Embryonic facial prominence (tissue), 1 donor: ENCODE results near the gene EPHA4.
"Not testable (repeated sequence)": the region's sequence is repeated elsewhere in the genome, so short reads cannot be mapped to it uniquely, and the experiment has no call there.

Source experiments
- DNase-seq: peaks from one replicate; pipeline ENCODE4 v3.0.0-alpha.2; 2016; ENCODE audit errors: extremely low spot score

Gene EPHA4

DNA sequence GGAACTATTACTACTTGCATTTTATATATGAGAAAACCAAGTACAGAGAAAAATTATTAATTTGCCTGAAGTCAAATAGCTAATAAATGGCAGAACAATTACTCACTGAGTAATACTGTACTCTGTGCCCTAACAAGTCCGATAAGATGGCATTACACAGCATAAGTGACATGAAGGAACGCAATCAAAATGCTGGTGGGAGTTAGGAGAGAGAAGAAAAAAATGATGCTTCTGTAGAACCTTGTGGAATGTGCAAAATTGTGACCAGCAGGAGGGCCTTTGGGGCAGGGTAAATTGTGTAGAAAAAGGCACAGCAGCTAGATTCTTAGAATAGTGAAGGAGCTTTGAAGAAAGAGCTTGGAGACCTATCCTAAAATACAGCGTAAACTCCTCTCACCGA lies 32.9 kb downstream of the EPHA4 start:
- no peak for DNase-seq

DNA sequence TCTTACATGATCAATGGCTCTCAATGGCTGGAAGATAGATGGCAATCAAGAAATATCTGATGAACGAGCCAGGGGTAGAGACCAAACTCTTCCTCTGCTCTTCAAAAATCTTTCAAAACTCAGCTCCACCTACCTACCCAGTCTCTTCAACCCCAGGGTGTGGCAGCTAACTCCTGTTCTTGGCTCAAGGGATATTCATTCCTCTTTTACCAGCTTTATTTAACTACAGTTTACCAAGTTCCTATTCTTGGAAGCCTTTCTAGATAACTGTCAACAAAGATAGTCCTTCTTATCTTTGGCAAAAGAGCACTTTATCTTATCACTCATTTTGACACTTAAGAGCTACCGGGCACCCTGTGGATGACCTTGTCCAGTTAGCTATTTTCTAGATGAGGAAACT lies 36.3 kb downstream of the EPHA4 start:
- no peak for DNase-seq

DNA sequence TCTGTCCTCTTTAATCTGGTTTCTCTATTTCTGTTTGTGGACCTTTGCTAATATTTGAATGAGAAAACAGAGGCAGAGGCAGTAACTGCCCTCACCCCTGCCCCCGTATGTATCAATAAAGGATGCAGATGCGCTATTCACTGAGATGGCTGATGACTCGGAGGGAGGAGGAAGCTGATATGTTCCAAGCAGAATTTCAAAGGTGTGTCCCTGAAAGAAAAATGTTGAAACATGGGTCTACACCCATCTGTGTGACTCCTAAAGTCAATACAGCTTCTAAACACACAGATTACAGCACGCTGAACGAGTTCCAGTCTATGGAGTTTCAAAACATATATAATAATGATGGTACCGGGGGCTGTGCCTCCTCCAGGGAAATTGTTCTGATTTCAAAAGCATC lies 38.8 kb downstream of the EPHA4 start:
- no peak for DNase-seq

DNA sequence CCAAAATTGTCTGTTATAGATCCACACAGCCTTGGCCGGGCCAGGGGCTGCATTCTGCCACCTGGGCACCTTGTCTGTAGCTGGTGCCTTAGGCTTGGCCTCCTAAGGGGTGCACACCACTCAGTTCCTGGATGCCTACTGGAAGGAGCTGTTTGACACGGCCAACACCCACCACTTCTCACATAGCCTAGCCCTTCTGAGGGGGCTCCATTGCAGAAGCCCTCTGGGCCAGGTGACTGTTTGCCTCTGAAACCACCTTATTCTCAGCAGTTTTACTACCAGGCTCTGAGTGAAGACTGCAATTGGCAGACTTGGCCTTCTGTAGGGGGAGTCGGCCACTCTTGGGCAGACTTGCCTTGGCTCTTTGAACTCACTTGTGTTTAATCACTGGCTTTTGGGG lies 39.5 kb downstream of the EPHA4 start:
- no peak for DNase-seq

DNA sequence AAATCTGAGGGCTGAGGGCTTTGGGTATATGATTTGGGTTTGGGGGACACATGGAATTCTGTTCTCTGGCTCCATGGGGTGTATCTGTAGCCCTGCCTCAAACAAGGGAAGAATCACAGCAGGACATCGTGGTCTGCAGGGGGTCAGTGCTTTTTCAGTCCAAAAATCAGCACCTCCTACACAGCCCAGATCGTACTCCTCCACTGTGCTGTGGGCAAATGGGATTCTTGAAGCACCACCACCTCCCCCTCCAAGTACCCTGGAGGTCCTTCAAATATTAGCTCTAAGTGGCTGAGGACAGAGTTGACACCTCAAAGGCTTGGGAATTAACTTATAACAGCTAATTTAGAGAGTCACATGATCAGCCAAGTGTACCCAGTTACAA lies 41.5 kb downstream of the EPHA4 start:
- DNase-seq = no peak

DNA sequence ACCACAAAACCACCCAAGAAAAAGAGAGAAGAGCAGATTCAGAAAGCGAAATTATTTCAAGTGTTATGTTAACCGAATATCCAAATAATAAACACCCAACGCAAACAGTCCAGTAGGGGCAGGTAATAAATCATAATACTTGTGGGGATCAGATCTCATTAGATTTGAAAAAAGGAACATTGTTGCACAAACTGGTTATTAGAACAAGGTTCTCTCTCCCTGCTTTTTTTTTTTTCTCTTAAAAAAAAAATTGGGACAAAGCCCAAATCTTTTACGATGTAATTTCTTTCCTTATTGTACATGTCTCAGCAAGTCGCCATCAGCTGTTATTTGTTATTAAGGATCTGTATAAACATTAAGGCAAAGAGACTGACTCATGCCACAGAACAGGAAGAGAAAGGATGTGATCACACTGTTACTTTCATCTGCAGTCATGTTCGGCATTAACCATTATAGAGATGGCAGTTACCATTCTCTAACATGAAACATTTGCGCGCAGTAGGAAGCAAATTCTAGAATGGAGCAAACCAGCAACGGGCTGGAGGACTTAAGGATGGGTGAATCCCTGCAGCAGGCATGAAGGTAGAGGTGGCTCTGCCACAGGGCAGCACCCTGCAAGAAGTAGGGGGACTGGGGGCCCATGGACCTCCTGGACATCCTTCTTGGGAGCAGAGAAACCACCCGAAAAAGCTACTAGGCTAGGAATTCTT lies 42.0 kb downstream of the EPHA4 start:
- no peak for DNase-seq

DNA sequence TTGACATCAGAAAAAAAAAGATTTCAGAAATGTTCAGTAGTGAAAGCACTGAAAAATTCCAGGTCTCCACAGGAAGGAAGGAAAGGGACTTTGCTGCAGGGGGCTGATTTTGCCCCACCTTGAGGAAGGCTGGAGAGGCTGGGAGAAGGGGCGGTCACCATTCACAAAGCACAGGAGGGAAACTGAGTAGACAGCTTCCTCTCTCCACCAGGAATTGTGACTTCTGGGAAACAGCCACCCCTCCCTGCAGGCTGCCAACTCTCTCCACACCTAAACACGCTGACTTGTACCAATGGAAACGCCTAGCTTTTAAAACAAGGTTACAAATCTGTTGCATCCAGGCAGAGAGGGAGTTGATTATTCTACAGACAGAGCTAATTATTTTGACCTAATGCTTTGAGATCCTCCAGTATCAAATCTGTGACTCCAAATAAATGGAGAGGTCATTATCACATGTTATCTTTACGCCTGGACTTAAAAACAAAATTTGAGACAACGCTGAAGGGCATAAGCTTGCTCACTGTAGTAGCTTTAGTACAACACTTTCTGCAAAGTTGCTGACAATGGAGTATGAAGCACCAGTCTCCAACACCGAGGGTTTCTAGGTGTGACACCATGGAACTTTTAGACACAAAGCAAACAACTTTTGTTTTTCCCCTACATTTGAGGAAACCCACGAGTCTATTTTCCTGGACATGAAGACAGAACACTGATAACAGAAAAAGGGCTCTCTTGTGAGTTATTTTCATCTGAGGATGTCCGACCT lies 42.7 kb downstream of the EPHA4 start:
- no peak for DNase-seq

DNA sequence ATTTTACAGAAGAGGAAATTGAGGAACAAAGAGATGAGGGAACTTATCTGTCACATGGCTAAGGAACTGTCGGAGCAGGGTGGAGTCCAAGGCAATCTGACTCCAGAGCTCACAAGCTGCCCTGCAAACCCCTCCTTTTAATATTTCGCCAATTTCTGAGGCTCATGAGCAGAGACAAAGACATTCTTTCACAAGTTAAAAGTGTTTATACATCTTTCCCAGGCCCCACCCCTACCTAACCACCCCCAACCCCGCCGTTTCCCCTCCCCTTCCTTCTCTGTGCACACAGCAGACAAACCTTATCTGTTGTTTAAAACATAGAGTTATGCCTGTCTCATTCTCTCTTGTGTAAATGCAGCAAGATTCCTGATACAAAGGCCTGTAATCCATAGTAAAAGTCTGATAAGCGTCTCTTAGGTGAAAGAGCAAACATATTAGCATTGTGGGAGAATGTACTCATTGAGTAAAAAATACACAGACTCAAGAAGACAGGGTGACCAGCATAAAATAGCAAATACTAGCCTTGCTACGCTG lies 44.3 kb downstream of the EPHA4 start:
- DNase-seq = no peak

DNA sequence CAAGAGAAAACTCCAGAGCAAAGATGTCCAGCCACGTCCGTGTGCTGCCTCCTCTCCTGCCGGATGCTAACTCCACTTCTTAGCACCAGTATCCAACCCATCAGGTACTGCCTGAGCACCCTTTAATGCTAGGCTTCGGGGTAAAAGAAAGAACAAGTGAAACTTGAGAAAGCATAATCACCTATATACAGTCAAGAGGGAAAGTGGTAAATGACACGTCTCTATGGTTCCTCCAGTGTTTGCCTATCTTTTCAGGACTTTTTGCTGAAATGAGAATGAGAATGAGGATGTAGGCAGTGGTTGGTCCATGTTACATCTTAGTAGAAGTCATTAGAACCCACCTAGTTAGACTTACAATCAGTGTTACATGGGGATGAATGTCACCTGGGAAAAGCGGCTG lies 47.9 kb downstream of the EPHA4 start:
- no peak for DNase-seq

DNA sequence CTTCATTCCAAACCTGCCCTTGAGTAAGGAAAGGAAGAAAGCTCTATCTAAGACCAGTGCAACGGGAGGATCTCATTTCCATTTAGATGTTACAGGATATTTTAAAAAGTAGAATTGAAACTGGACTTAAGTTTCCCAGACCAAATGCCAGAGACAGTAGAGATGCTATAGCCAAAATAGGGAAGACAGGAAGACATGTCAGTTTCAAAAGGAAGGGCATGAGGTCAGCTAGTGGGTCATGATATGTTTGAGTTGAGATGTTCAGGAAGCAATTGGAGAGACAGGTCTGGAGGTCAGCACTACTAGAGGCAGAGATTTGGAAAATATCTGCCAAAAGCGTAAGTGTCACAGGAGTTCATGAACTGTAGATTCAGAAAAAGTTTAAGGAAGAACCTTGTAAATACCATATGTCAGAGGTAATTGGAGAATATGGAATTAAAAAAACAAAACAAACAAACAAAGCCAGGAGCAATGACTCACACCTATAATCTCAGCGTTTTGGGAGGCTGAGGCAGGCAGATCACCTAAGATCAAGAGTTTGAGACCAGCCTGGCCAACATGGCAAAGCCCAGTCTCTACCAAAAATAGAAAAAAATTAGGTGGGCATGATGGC lies 50.8 kb downstream of the EPHA4 start:
- no peak for DNase-seq

DNA sequence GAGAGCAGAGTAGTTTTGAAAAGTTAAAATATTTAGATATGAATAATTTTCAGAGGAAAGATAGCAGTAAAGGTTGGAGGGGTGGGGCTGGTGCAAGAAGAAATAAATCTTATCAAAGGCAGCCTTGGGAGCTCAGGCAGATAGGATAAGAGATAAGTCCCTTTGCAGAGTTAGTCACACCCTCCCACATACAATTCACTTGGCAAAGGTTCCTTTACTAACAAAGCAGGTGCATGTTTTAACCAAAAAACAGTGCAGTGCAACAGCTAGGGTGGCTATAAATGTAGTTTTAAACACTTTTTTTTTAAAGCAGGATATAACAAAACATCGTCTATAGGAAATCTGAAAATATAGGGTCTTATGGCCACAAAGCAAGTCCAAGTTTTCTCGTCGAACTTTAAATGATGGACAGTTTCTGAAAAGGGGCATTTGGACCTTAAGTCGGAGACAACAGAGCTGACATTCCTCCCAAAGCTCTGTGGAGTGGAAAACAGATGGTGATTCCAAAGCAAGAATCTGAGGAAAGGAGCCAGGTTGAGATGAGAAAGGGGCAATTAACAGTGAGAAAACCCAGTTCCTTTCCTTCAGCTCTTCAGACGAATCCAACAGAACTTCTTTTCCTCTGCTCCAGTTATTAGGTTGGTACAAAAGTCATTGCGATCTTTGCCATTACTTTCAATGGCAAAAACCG lies 53.0 kb downstream of the EPHA4 start:
- DNase-seq = no peak

DNA sequence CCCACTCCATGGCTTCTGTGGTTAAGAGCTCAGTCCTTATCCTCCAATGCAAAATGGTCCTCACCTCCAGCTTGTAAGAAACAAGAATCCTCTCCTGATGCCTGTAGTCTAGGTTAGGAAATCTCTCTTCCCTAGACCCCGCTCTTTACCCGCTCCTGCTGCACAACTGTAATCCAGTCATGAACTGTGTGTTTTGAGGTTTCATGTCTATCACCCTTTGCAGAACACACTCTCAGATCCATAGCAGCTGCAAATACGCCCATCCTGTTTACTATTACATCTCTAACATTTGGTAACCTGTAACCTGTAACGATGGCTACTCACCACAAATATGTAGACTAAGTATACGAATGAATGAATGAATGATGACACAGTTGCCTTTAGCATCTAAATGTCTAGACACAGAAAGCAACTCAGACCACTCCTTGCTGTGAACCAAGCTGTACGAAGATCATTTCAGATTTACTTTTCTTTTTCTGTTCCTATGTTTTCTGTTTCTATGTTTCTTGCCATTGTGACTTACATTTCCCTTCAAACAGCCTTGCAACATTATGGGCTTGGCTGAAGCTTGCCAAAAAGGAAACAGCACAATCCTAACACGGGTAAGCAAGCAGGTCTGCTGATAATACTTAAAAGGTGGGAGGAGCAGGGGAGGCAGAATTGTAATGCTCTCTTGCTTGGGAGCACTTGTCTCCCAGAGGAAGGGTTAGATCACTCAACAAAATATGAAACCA lies 53.7 kb downstream of the EPHA4 start:
- no peak for DNase-seq

DNA sequence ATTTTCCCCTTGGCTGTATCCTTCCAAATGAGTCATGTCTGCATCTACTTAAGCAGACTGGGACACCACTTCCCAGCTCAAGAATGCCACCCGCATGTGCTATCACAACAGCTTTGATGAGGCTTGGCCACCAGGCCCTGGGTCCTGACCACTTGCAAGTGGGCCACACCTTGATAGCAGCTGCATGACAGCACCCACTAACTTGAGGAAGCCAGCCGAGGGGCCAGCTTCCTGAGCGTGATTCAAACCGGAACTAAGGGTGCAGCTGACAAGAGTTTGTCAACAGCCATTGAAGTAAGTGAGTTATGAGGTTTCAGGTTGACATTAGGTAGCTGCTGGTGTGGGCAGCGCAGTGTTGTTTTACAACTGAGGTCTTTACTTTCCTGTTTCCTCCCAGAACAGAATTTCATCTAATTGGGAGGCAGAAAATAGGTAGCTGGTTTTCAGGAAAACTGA lies 54.4 kb downstream of the EPHA4 start:
- DNase-seq = no peak

DNA sequence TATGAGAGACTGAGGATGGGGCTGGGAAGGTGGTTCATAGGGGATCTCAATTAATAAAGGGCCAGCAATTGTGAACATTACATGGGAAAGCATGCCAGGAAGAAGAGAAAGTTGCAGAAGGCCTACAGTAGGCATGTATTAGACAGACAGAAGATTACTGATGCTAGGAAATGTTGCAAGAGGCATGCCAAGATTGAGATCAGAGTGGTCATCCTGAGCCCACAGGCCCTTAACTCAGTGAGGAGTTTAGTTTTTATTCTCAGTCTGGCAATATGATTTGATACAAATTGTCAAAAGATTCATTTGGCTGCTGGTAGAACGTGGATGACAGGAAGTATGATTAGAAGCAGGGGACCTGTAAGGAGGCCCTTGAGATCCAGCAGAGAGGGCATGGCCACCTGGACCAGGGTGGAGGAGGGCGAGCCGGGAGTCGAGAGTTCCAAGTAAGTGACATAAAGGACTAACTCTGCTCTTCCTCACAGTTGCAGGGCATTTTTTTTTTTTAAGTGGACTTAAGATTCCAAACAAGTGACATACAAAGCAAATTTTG lies 54.9 kb downstream of the EPHA4 start:
- no peak for DNase-seq

DNA sequence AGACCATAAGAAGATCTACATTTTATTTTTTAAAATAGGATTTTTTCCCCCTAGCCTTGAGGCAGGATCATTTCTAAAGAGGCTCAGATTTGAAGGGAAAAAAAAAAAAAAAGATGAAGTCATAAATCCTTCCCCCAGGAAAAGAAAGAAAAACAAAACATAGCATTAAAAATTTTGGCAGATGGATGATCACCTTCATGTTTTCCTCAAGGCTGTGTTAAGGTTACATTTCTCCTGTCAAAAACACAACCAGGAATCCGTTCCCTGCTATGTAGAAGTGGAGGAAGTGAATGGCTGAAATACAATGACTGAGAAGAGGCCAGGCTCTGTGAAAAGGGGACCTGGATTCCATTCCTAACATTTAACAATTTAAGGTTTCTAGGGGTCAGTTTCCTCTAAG lies 56.2 kb downstream of the EPHA4 start:
- DNase-seq = no peak

DNA sequence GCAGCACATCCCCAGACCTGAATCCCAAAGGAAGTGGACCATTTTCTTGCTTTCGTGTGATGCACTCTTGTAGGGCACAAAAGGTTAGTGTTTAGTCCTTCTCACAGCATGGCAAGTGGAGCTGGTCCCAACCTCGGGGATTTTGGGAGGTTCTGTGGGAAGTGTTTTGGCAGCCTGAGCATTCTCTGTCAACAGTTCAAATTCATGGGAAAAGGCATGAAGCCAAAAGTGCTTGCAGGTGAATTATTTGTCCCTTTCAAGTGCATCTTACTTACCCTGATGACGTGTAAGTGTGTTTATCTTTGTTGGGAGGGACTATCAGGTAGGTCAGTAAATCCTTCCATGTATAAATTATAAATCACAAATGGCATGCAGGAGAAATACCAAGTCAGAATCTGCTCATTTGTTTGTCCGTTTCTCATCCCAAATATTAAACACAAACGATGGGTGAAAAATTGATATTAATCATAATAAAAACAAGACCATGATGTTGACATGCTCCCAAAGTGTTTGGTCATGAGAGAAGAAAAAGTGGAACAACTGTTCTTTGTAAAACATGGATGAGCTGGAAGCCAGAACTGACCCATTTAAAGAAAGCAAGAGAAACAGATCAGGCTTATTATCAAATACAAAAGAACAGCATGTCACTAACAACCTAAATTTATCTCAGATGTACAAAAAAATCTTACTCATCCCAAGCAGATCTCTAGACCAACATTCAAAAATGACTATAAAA lies 57.6 kb downstream of the EPHA4 start:
- DNase-seq = no peak

DNA sequence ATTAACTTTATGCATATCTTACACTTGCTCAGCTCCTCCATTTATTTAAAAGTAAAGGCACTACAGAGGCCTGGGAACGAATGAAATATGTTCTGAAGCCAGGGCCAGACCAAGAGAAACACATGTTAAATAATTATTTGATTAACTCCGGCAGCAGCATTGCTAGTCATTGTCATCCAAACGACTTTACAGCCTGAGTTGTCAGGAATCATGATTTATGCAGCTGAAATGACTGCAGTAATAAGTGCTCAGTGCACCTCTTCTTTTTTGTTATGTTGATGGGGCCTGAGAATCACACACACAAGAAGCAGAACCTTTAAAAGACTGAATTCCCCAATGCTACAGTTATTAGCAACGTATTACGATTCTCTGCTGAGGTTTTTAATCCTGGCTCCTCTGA lies 58.9 kb downstream of the EPHA4 start:
- DNase-seq = no peak

DNA sequence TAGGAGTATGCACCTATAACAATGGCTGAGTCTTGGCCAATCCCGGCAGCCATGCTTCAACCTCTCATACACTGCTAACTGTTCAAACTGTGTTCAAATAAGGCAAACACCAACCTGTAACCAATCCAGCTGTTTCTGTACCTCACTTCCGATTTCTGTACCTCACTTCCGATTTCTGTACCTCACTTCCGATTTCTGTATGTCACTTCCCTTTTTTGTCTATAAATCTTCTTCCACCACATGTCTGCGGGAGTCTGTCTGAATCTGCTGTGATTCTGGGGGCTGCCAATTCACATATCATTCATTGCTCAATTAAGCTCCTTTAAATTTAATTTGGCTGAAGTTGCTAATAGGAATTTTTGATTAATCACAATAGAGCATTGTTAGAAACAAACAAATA lies 60.8 kb downstream of the EPHA4 start:
- DNase-seq = not testable (repeated sequence)

DNA sequence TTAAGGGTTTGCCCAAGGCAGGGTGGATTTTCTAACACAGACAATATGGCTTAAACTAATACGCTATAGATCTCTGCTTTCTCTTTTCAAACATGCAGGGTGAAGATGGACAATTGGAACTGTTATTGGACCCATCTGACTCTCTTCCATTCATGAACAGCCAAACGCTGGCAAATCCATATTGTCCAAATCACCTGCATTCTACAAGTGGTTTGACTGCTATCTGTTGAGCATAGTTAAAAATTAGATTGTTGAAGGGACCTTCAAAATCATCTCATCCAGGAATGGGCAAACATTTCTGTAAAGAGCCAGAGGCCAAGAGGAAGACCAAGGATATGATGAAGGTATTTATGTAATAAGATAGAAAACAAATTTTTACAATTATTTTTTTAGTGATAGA lies 65.6 kb downstream of the EPHA4 start:
- no peak for DNase-seq

DNA sequence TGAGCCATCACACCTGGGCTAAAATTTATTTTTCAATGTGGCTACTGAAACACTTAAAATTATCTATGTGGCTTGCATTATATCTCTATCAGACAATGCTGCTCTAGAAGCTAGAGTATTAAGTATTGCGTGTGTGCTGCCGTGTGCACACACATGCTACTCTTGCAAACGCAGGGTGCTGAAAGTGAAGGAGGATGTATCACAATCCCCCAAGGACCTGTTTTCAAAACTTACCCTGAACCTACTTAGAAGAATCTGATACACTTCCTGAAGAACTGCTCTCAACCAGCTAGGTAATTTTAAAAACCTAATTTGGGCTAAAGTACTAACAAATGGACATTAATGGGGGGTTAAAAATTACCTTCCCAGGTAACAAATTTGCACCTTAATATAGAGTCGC lies 66.5 kb downstream of the EPHA4 start:
- no peak for DNase-seq

DNA sequence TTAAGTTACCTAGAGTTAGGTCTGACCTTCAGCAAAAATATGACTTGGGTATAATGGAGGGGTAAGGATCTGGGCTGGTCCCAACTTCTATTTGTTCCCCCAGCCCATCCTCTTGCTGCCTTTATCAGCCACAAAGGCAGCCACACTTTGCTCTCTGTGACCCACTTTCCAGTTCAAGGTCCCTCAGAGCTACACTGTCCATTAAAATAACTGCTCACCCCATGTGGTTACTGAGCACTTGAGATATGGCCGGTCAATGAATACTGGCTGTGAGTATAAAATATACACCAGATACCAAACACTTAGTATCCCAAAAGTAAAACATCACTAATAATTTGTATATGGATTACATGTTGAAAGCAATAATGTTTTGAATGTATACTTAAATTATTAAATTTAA lies 67.2 kb downstream of the EPHA4 start:
- DNase-seq = no peak
